DND-41 (cell line): Measurements from ENCODE around the gene HDAC4.

Experiments used
- CTCF ChIP-seq: IDR thresholded peaks from 2 replicates; pipeline ENCODE4 v1.5.1; 2012; ENCODE audit warnings: borderline replicate concordance, low read length, moderate library complexity, mild to moderate bottlenecking; ENCODE audit not compliant: poor library complexity, severe bottlenecking; ENCODE audit errors: extremely low read depth
- EZH2 ChIP-seq: IDR thresholded peaks from 3 replicates; pipeline ENCODE4 v1.6.1; 2012; ENCODE audit warnings: borderline replicate concordance, low read depth, mild to moderate bottlenecking, moderate library complexity, low read length, inconsistent platforms; ENCODE audit not compliant: severe bottlenecking

GRCh38 chr2:239114119-239114581 is 286.7 kb downstream of the HDAC4 start:
- TF ChIP-seq CTCF = no peak
- no peak for TF ChIP-seq EZH2
